Hepatocyte (in vitro differentiated cells): ENCODE measurements around the gene OR6M1. TPM values are rescaled to one million over a fixed set of nuclear protein-coding genes. Genes with fewer than 3 reads are reported as not detected.

Experiments
- DNase-seq: peaks from one replicate; pipeline ENCODE4 v3.0.0-alpha.2; 2016; ENCODE audit warnings: low spot score
- H2AFZ ChIP-seq: fragments of 200-600 bp; sonication (generic); 2 replicates; pipeline ENCODE4 v1.6.0; 2016; ENCODE audit warnings: antibody characterized with exemption, mild to moderate bottlenecking
- H3K27ac ChIP-seq: fragments of 200-600 bp; sonication (generic); 2 replicates; pipeline ENCODE4 v1.5.1; 2016; ENCODE audit warnings: mild to moderate bottlenecking
- H3K27me3 ChIP-seq: fragments of 200-600 bp; sonication (generic); 2 replicates; pipeline ENCODE4 v1.6.1; 2016
- H3K36me3 ChIP-seq: fragments of 200-600 bp; sonication (generic); replicated peaks from 2 replicates; pipeline ENCODE4 v1.5.1; 2016; ENCODE audit warnings: low read depth; ENCODE audit not compliant: insufficient read depth
- H3K4me1 ChIP-seq: fragments of 200-600 bp; sonication (generic); 2 replicates; pipeline ENCODE4 v1.5.1; 2016; ENCODE audit warnings: mild to moderate bottlenecking, moderate library complexity; ENCODE audit not compliant: insufficient read depth
- H3K4me2 ChIP-seq: fragments of 200-600 bp; sonication (generic); 2 replicates; pipeline ENCODE4 v1.6.0; 2016
- H3K4me3 ChIP-seq: fragments of 200-600 bp; sonication (generic); 2 replicates; pipeline ENCODE4 v1.5.1; 2016; ENCODE audit warnings: mild to moderate bottlenecking
- H3K79me2 ChIP-seq: fragments of 200-600 bp; sonication (generic); 2 replicates; pipeline ENCODE4 v1.6.0; 2017; ENCODE audit warnings: mild to moderate bottlenecking
- H3K9me2 ChIP-seq: fragments of 200-600 bp; sonication (generic); replicated peaks from 2 replicates; pipeline ENCODE4 v1.6.0; 2017; ENCODE audit warnings: mild to moderate bottlenecking; ENCODE audit not compliant: insufficient read depth
- H3K9me3 ChIP-seq: fragments of 200-600 bp; sonication (generic); 2 replicates; pipeline ENCODE4 v1.5.1; 2016; ENCODE audit warnings: low read depth, mild to moderate bottlenecking
- H4K20me1 ChIP-seq: fragments of 200-600 bp; sonication (generic); 2 replicates; pipeline ENCODE4 v1.6.0; 2016; ENCODE audit warnings: mild to moderate bottlenecking; ENCODE audit not compliant: insufficient read depth, poor library complexity, severe bottlenecking
- CTCF ChIP-seq: fragments of 200-600 bp; sonication (generic); IDR thresholded peaks from 2 replicates; pipeline ENCODE4 v1.5.1; 2016; ENCODE audit warnings: antibody characterized with exemption, mild to moderate bottlenecking; ENCODE audit not compliant: poor library complexity
- EZH2 ChIP-seq: fragments of 200-600 bp; sonication (generic); IDR thresholded peaks from 2 replicates; pipeline ENCODE4 v1.6.1; 2016; ENCODE audit warnings: antibody characterized with exemption, mild to moderate bottlenecking, borderline replicate concordance
- EZH2phosphoT487 ChIP-seq: fragments of 200-600 bp; sonication (generic); IDR thresholded peaks from one replicate; pipeline ENCODE4 v1.6.1; 2018; ENCODE audit warnings: antibody characterized with exemption, mild to moderate bottlenecking, low read depth, moderate library complexity; ENCODE audit not compliant: unreplicated experiment, severe bottlenecking
- WGBS: methylation state at CpG from one replicate; pipeline ENCODE4 v1.1.6; 2016; ENCODE audit warnings: low lambda C conversion rate; ENCODE audit errors: missing lambda C conversion rate; 5-methylcytosine and 5-hydroxymethylcytosine counted together
- polyA plus RNA-seq: library from polyadenylated mRNA; unstranded; fragments of >200 nt; fragmentation: Nextera tagmentation; extraction: Ambion mirVana; gene quantifications from 2 replicates; pipeline ENCODE4 v1.2.1, GENCODE V29; 2016
- total RNA-seq: library from RNA; depleted of rRNA; stranded (reverse); fragments of >200 nt; gene quantifications from 2 replicates; pipeline ENCODE4 v1.2.3, GENCODE V29; 2014

Gene OR6M1
- total and polyA plus RNA-seq, 2 experiments from 2014 or later = not detected

GRCh38 chr11:123773026-123773425, 33.1 kb downstream of the OR6M1 start:
- Histone ChIP-seq H3K36me3 (no peaks in the 10 kb centered on the region), H3K9me2 (no peaks in the 10 kb centered on the region), H3K27ac (no peak overlapping the region), H3K79me2 (no peaks in the 10 kb centered on the region), H3K4me3 (no peak overlapping the region), H3K4me1 (no peaks in the 10 kb centered on the region), H3K9me3 (no peaks in the 10 kb centered on the region), H4K20me1 (no peaks in the 10 kb centered on the region), H3K27me3 (no peaks in the 10 kb centered on the region), H2AFZ (no peak overlapping the region), H3K4me2 (no peak overlapping the region)
- 80% methylated on average over 2 of the region's 2 CpGs for WGBS
- no peak for TF ChIP-seq EZH2
- TF ChIP-seq EZH2phosphoT487 = no peak
- no peak for TF ChIP-seq CTCF
- DNase-seq = no peak

- H4K20me1 ChIP-seq = no peaks in the 10 kb centered on the region
- no peak overlapping the region for H2AFZ ChIP-seq
- no peak for DNase-seq
- H3K4me1 ChIP-seq = no peaks in the 10 kb centered on the region
- H3K27ac ChIP-seq = no peak overlapping the region
- no peaks in the 10 kb centered on the region for H3K79me2 ChIP-seq
- H3K9me2 ChIP-seq = no peaks in the 10 kb centered on the region
- no peaks in the 10 kb centered on the region for H3K27me3 ChIP-seq
- no peaks in the 10 kb centered on the region for H3K9me3 ChIP-seq
- TF ChIP-seq EZH2 (no peak), EZH2phosphoT487 (no peak), CTCF (no peak)
- H3K4me3 ChIP-seq = no peak overlapping the region
- WGBS = 98% methylated on average over 3 of the region's 3 CpGs
- H3K36me3 ChIP-seq = no peaks in the 10 kb centered on the region
- H3K4me2 ChIP-seq = no peak overlapping the region
Measured at GRCh38 chr11:123771664-123772063, 34.5 kb downstream of the OR6M1 start.

- Histone ChIP-seq H3K4me1 (no peaks in the 10 kb centered on the region), H3K9me3 (no peaks in the 10 kb centered on the region), H3K4me2 (no peak overlapping the region), H3K9me2 (no peaks in the 10 kb centered on the region), H3K36me3 (no peaks in the 10 kb centered on the region), H3K79me2 (no peaks in the 10 kb centered on the region), H2AFZ (no peak overlapping the region), H3K27ac (no peak overlapping the region), H3K4me3 (no peak overlapping the region), H4K20me1 (no peaks in the 10 kb centered on the region), H3K27me3 (no peaks in the 10 kb centered on the region)
- no peak for DNase-seq
- TF ChIP-seq CTCF (no peak), EZH2 (no peak), EZH2phosphoT487 (no peak)
Measured at GRCh38 chr11:123770712-123771111, 35.4 kb downstream of the OR6M1 start.

- Histone ChIP-seq H3K27ac (no peak overlapping the region), H3K36me3 (no peaks in the 10 kb centered on the region), H2AFZ (no peak overlapping the region), H3K27me3 (no peaks in the 10 kb centered on the region), H3K4me2 (no peak overlapping the region), H3K4me1 (no peaks in the 10 kb centered on the region), H3K9me3 (no peaks in the 10 kb centered on the region), H4K20me1 (no peaks in the 10 kb centered on the region), H3K4me3 (no peak overlapping the region), H3K79me2 (no peaks in the 10 kb centered on the region), H3K9me2 (no peaks in the 10 kb centered on the region)
- TF ChIP-seq EZH2 (no peak), EZH2phosphoT487 (no peak), CTCF (no peak)
- DNase-seq = no peak
- 68% methylated on average over 1 of the region's 1 CpG for WGBS
Measured at GRCh38 chr11:123765601-123766000, 40.5 kb downstream of the OR6M1 start.
